ENCODE data around the gene RNF144B.
"Not testable (repeated sequence)": the region's sequence is repeated elsewhere in the genome, so short reads cannot be mapped to it uniquely, and the experiment has no call there.

Gene RNF144B

GRCh38 chr6:18359237-18359885 is 27.8 kb upstream of the RNF144B start:
- H3K27ac ChIP-seq (ENCODE audit: poor library complexity, severe bottlenecking): no peak overlapping the region
- no peak for ATAC-seq (ENCODE audit: low read depth)
- H3K9me3 ChIP-seq (ENCODE audit: severe bottlenecking): no peaks in the 10 kb centered on the region
- DNase-seq (ENCODE audit: low spot score): no peak
- H3K4me3 ChIP-seq (ENCODE audit: severe bottlenecking): no peak overlapping the region
- H3K4me1 ChIP-seq (ENCODE audit: insufficient read depth, poor library complexity, severe bottlenecking): peaks cover 9% of the 10 kb centered on the region
- H3K36me3 ChIP-seq (ENCODE audit: low read depth): no peaks in the 10 kb centered on the region
- TF ChIP-seq CTCF (IDR thresholded peaks at IDR 0.05; ENCODE audit: poor library complexity, severe bottlenecking): no peak
- H3K27me3 ChIP-seq (ENCODE audit: insufficient read depth, poor library complexity, severe bottlenecking): no peaks in the 10 kb centered on the region

- peaks cover 9% of the 10 kb centered on the region for H3K4me1 ChIP-seq (ENCODE audit: insufficient read depth, poor library complexity, severe bottlenecking)
- TF ChIP-seq CTCF (IDR thresholded peaks at IDR 0.05; ENCODE audit: poor library complexity, severe bottlenecking): no peak
- H3K27ac ChIP-seq (ENCODE audit: poor library complexity, severe bottlenecking): no peak overlapping the region
- DNase-seq (ENCODE audit: low spot score) (no peak), ATAC-seq (ENCODE audit: low read depth) (no peak)
- H3K36me3 ChIP-seq (ENCODE audit: low read depth): no peaks in the 10 kb centered on the region
- H3K27me3 ChIP-seq (ENCODE audit: insufficient read depth, poor library complexity, severe bottlenecking): no peaks in the 10 kb centered on the region
- H3K4me3 ChIP-seq (ENCODE audit: severe bottlenecking): no peak overlapping the region
- H3K9me3 ChIP-seq (ENCODE audit: severe bottlenecking): no peaks in the 10 kb centered on the region
Observed at GRCh38 chr6:18360188-18360587, 27.0 kb upstream of the RNF144B start.

- H3K27ac ChIP-seq (ENCODE audit: poor library complexity, severe bottlenecking): peak overlapping the region; percentile 52
Observed at GRCh38 chr6:18362058-18362561, 25.0 kb upstream of the RNF144B start.

GRCh38 chr6:18363746-18364145 is 23.4 kb upstream of the RNF144B start:
- no peak overlapping the region for H3K4me3 ChIP-seq (ENCODE audit: severe bottlenecking)
- H3K27me3 ChIP-seq (ENCODE audit: insufficient read depth, poor library complexity, severe bottlenecking): no peaks in the 10 kb centered on the region
- TF ChIP-seq CTCF (IDR thresholded peaks at IDR 0.05; ENCODE audit: poor library complexity, severe bottlenecking): no peak
- ATAC-seq (ENCODE audit: low read depth) (no peak), DNase-seq (ENCODE audit: low spot score) (no peak)
- no peaks in the 10 kb centered on the region for H3K36me3 ChIP-seq (ENCODE audit: low read depth)
- no peak overlapping the region for H3K27ac ChIP-seq (ENCODE audit: poor library complexity, severe bottlenecking)
- peaks cover 9% of the 10 kb centered on the region for H3K4me1 ChIP-seq (ENCODE audit: insufficient read depth, poor library complexity, severe bottlenecking)
- H3K9me3 ChIP-seq (ENCODE audit: severe bottlenecking): no peaks in the 10 kb centered on the region

More at GRCh38 chr6:18362058-18362561, 25.0 kb upstream of the RNF144B start:
- no peak for DNase-seq (ENCODE audit: low spot score)
- Histone ChIP-seq H3K36me3 (ENCODE audit: low read depth) (no peaks in the 10 kb centered on the region), H3K9me3 (ENCODE audit: severe bottlenecking) (no peaks in the 10 kb centered on the region), H3K4me3 (ENCODE audit: severe bottlenecking) (no peak overlapping the region), H3K4me1 (ENCODE audit: insufficient read depth, poor library complexity, severe bottlenecking) (peaks cover 9% of the 10 kb centered on the region), H3K27me3 (ENCODE audit: insufficient read depth, poor library complexity, severe bottlenecking) (no peaks in the 10 kb centered on the region)
- TF ChIP-seq CTCF (IDR thresholded peaks at IDR 0.05; ENCODE audit: poor library complexity, severe bottlenecking): no peak
- peak; percentile 98 for ATAC-seq (ENCODE audit: low read depth)

- H3K36me3 ChIP-seq (ENCODE audit: low read depth); DNase-seq (ENCODE audit: low spot score); ATAC-seq (ENCODE audit: low read depth); H3K27ac ChIP-seq (ENCODE audit: poor library complexity, severe bottlenecking); H3K4me3 ChIP-seq (ENCODE audit: severe bottlenecking); H3K27me3 ChIP-seq (ENCODE audit: insufficient read depth, poor library complexity, severe bottlenecking); H3K4me1 ChIP-seq (ENCODE audit: insufficient read depth, poor library complexity, severe bottlenecking); H3K9me3 ChIP-seq (ENCODE audit: severe bottlenecking): not testable (repeated sequence)
Observed at GRCh38 chr6:18364561-18364960, 22.6 kb upstream of the RNF144B start.

Data from RWPE2 (cell line).